GM12865 (cell line): ENCODE measurements around the gene FBLN5.

Experiments used
- DNase-seq: peaks from one replicate; pipeline ENCODE4 v3.0.0; 2010; ENCODE audit warnings: low read depth
- H3K4me3 ChIP-seq: 2 replicates; pipeline ENCODE4 v1.5.1; 2011; ENCODE audit warnings: mild to moderate bottlenecking, low read depth, low read length, control low read depth
- CTCF ChIP-seq: IDR thresholded peaks from 2 replicates; pipeline ENCODE4 v1.5.1; 2011; ENCODE audit warnings: low read length, control low read depth, low read depth, inconsistent platforms; ENCODE audit not compliant: insufficient read depth; ENCODE audit errors: missing control alignments

Gene FBLN5

GRCh38 chr14:91931478-91932088 is 15.9 kb downstream of the FBLN5 start:
- DNase-seq: no peak
- H3K4me3 ChIP-seq: no peak overlapping the region
- TF ChIP-seq CTCF: no peak

GRCh38 chr14:91929700-91930099 is 17.8 kb downstream of the FBLN5 start:
- TF ChIP-seq CTCF: no peak
- no peak for DNase-seq
- no peak overlapping the region for H3K4me3 ChIP-seq

GRCh38 chr14:91927800-91928199 is 19.7 kb downstream of the FBLN5 start:
- H3K4me3 ChIP-seq: no peak overlapping the region
- no peak for TF ChIP-seq CTCF
- no peak for DNase-seq

- no peak overlapping the region for H3K4me3 ChIP-seq
- no peak for DNase-seq
- TF ChIP-seq CTCF: no peak
Observed at GRCh38 chr14:91927191-91927590, 20.3 kb downstream of the FBLN5 start.

GRCh38 chr14:91926131-91926890 is 21.2 kb downstream of the FBLN5 start:
- DNase-seq: no peak
- no peak for TF ChIP-seq CTCF
- H3K4me3 ChIP-seq: no peak overlapping the region

- DNase-seq: no peak
- TF ChIP-seq CTCF: no peak
- H3K4me3 ChIP-seq: no peak overlapping the region
Observed at GRCh38 chr14:91925727-91926121, 21.8 kb downstream of the FBLN5 start.
